CD4-positive, alpha-beta T cell treated with Interleukin-17A for 4 hours (primary cell): ENCODE measurements around the gene CACNB1.
A peak's percentile ranks its signal among the peaks of the same experiment; 100 is the strongest.

Experiments
- DNase-seq: peaks from one replicate; pipeline ENCODE4 v3.0.0-alpha.2; 2020; ENCODE audit warnings: mixed read lengths

CACNB1 gene

DNA sequence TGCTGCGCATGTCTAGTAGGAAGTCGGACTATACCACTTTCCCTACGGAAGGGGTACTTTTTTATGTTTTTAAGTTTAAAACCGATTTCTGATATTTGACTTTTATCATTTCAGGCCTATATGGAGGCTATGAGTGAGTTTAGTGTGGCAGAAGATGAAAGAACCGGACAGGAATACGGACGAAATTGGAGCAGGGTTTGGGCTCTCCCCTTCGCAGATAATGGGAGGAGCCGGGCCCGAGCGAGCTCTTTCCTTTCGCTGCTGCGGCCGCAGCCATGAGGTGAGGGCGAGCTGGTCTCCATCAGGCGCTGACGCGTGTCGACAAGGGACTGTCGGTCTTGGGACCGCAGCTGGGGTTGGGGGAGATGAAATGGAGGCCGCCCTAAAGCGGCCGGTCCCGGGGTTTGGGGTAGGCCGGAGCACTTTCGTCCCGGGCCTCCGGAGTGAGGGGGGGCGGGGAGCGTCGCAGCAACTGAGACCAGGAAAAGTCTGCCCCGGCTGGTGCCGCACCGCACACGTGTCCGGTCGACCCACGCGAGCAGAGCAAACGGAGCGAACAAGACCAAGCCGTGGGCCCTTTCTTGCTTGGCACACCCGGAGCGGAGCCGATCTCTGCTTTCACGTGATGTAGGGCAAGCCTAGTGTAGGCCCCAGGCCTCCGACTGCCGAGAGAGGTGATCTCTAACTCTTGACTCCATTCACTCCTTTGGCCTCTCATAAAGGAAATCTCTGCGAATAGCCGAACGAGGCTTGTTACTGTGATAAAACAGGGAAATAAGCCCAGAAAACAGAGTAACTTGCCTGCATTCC lies 2.8 kb upstream of the CACNB1 start, which contains the start of gene RPL19:
Gene RPL19, plus strand, starts transcription at position 214 of the 810 bp plus-strand sequence. Its CDS starts 62 bp downstream, at position 276.
- DNase-seq: peak; percentile 84

- DNase-seq: peak; percentile 88
Measured at GRCh38 chr17:39199820-39200069, 2.3 kb upstream of the CACNB1 start.

DNA sequence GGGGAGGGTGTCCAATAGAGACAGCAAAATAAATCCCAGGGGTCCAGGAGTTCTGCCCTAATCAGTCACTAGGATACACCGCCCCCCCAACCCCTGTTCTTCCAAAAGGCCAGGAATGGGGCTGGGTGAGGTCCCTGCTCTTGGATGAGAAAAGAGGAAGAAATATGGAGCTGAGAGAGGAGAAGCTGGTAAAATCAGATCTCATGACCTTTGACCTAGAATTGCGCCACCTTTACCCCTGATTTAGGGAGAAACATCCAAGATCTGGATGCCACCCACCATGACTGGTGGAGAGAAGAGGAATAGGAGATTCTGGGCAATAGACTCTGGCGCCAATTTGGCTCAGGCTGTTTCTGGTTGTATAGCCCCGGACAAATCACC lies 707 bp upstream of the CACNB1 start:
- no peak for DNase-seq

GRCh38 chr17:39196808-39197291 lies 619 bp downstream of the CACNB1 start:
- no peak for DNase-seq

- DNase-seq: no peak
Measured at GRCh38 chr17:39196241-39196807, 1.1 kb downstream of the CACNB1 start.

GRCh38 chr17:39195568-39196160 lies 1.8 kb downstream of the CACNB1 start:
- DNase-seq: no peak

GRCh38 chr17:39194985-39195524 lies 2.4 kb downstream of the CACNB1 start:
- DNase-seq: no peak

GRCh38 chr17:39194089-39194984 lies 3.1 kb downstream of the CACNB1 start:
- no peak for DNase-seq

GRCh38 chr17:39193346-39193745 lies 4.1 kb downstream of the CACNB1 start:
- DNase-seq: no peak

DNA sequence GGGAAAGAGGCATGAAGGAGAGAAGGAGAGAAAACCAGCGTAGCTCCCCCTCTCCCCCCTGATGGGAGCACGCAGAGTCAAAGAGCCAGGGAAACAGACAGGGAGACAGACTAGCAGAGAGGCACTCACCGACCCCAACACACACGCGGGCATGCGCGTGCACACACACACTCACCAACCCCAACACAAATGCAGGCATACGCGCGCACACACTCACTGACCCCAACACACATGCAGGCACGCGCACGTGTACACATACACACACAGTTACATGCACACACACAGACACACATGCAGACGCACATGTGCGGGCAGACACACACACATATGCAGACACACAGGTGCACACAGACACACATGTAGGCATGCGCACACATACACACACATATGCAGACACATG lies 4.6 kb downstream of the CACNB1 start:
- no peak for DNase-seq

GRCh38 chr17:39191750-39192510 lies 5.5 kb downstream of the CACNB1 start:
- no peak for DNase-seq

DNA sequence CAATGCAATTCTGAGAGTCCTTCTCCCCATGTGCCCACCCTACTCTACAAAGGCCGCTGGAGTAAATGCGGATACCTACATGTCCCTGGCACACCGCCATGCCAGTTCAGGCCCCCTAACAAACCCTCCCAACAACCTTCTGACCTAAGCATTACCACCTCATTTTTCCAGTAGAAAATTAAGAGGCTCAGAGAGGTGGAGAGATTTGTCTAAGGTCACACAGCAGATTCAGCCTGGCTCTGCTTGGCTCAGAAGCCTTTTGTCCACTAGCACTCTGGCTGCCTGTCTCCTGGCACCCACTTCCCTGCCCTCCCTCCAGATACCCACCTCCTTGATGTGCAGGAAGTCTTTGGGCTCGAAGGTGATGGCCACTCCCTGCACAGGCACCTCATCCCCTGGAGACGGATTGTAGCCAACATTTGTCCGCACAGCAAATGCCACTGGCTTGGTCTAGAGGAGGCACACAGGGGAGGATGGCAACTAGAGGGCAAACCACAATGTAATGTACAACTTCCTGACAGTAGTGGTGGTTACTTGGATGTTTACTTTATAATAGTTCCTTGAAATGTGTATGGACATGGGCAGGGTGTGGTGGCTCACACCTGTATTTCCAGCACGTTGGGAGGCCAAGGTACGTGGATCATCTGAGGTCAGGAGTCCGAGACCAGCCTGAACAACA lies 10.2 kb downstream of the CACNB1 start:
- no peak for DNase-seq

GRCh38 chr17:39186481-39187002 lies 10.9 kb downstream of the CACNB1 start:
- no peak for DNase-seq

DNA sequence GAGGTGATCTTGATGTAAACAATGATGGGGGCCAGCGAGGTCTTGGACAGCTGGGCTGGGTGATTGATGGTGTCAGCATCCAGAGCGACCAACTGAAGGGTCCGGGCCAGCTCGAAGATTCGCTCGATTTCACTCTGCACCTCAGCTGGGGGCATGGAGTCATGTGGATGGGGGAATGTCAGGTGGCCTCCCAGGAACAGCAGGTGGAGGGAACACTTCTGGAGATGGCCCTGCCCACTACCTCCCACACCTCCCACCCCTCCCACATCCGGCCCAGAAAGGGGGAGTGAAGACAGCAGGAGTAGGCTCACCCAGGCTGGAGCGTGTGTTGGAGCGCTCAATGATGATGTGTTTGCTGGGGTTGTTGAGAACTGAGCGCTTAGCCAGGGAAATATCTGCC lies 13.7 kb downstream of the CACNB1 start:
- DNase-seq: no peak

DNA sequence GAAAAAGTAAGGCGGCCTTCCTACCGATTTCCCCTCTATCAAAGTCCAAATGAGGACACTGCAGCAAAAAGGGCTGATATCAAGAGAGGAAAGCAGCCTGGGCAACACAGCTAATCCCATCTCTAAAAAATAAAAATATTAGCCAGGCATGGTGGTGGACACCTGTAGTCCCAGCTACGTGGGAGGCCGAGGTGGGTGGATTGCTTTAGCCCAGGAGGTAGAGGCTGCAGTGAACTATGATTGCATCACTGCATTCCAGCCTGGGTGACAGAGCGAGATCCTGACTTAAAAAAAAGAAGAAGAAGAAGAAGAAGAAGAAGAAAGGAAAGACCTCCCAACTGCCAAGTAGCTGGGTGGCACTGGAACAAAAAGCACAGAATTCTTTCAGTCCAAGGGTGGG lies 14.4 kb downstream of the CACNB1 start:
- no peak for DNase-seq

DNA sequence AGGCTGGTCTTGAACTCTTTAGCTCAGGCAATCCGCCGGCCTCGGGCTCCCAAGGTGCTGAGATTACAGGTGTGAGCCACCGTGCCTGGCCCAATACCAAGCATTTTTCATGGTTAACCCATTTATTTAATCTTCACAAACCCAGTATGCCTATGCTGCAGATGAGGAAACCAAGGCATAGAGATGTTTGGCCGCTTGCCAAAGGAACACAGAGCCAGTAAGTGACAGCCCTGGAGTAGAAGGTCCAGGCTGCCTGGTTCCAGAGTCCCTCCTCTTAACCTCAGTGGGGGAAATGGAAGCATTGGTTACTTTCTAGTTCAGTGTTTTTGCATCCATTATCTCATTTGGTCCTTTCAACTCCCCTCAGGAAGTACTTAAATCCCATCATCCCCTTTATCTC lies 16.2 kb downstream of the CACNB1 start:
- DNase-seq: no peak

DNA sequence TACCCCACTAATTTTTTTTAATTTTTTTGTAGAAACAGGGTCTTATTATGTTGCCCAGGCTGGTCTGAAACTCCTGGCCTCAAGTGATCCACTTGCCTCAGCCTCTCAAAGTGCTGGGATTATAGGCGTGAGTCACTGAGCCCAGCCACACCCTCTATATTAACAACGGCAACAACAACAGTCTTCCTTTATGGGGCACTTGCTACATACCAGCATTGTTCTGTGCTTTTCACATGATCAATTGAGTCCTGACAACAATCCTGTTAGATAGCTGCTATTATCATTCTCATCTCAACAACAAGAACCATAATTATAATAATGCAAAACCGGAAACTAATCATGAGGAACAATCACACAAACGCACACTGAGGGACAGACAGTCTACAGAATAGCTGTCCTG lies 18.9 kb downstream of the CACNB1 start:
- DNase-seq: no peak

DNA sequence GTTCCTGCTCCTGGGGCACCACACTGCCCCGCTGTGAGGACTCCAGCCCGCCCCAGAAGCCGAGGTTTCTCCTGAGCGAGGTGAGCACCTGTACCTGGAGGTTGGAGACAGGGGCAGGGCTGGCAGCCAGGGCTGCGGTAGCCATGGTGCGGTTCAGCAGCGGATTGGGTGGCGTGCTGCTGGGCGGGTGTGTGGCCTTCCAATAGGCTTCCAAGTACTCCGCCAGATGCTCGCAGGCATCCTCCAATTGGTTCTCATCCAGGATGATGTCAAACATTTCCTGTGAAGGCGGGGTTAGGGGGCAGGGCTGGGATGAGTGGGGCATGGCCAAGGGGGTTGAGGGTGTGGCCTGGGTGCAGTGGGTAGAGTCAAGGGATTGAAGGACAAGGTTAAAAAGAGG lies 20.2 kb downstream of the CACNB1 start:
- DNase-seq: no peak

- DNase-seq: no peak
Measured at GRCh38 chr17:39175695-39176093, 21.8 kb downstream of the CACNB1 start.

GRCh38 chr17:39174920-39175694 lies 22.4 kb downstream of the CACNB1 start:
- peak; percentile 89 for DNase-seq
